GM10266 (cell line): ENCODE measurements around the gene C12orf56.
"Not testable (repeated sequence)": the region's sequence is repeated elsewhere in the genome, so short reads cannot be mapped to it uniquely, and the experiment has no call there.

ENCODE experiments used
- DNase-seq: peaks from one replicate; pipeline ENCODE4 v3.0.0; 2012; ENCODE audit errors: extremely low spot score
- CTCF ChIP-seq: IDR thresholded peaks from 2 replicates; pipeline ENCODE4 v1.5.1; 2012; ENCODE audit warnings: mild to moderate bottlenecking, low read depth; ENCODE audit not compliant: control insufficient read depth, insufficient read depth; ENCODE audit errors: missing control alignments

Gene C12orf56

GRCh38 chr12:64347630-64348029, 42.9 kb downstream of the C12orf56 start:
- TF ChIP-seq CTCF, result no peak
- no peak for DNase-seq

- not testable (repeated sequence) for DNase-seq
Observed at GRCh38 chr12:64344631-64345030, 45.9 kb downstream of the C12orf56 start.

- not testable (repeated sequence) for DNase-seq
Observed at GRCh38 chr12:64340546-64340945, 50.0 kb downstream of the C12orf56 start.

GRCh38 chr12:64335886-64336466, 54.6 kb downstream of the C12orf56 start:
- no peak for DNase-seq
- no peak for TF ChIP-seq CTCF

GRCh38 chr12:64332938-64333337, 57.6 kb downstream of the C12orf56 start:
- no peak for DNase-seq
- no peak for TF ChIP-seq CTCF

GRCh38 chr12:64332296-64332695, 58.3 kb downstream of the C12orf56 start:
- TF ChIP-seq CTCF, result no peak
- no peak for DNase-seq

GRCh38 chr12:64329031-64329710, 61.4 kb downstream of the C12orf56 start:
- DNase-seq, result not testable (repeated sequence)

GRCh38 chr12:64325055-64325454, 65.5 kb downstream of the C12orf56 start:
- no peak for TF ChIP-seq CTCF
- no peak for DNase-seq
